Esophagus muscularis mucosa (tissue), 4 donors: ENCODE results near the gene BCAR1. TPM values are rescaled to one million over a fixed set of nuclear protein-coding genes. Genes with fewer than 3 reads are reported as not detected.

Source experiments
- DNase-seq: peaks from one replicate; pipeline ENCODE4 v3.0.0-alpha.2; 2017; ENCODE audit errors: extremely low spot score
- H3K27ac ChIP-seq, 4 donors: fragments of 200-600 bp; sonication (generic); replicated peaks in 1 of 4; 1 replicate in 3 of 4; 2 replicates in 1 of 4; pipeline ENCODE4 v1.5.1; 2016 to 2019; ENCODE audit warnings: mild to moderate bottlenecking in 1 of 4
- H3K27me3 ChIP-seq, 4 donors: fragments of 200-600 bp; sonication (generic); one replicate each; pipeline versions ENCODE4 v1.5.1 to v1.6.0; 2016 to 2019
- H3K36me3 ChIP-seq, 4 donors: fragments of 200-600 bp; sonication (generic); one replicate each; pipeline ENCODE4 v1.5.1; 2016 to 2019
- H3K4me1 ChIP-seq, 4 donors: fragments of 200-600 bp; sonication (generic); one replicate each; pipeline ENCODE4 v1.5.1; 2016 to 2019
- H3K4me3 ChIP-seq, 4 donors: fragments of 200-600 bp; sonication (generic); 1 replicate in 2 of 4; 2 replicates in 2 of 4; pipeline ENCODE4 v1.5.1; 2016 to 2019; ENCODE audit warnings: mild to moderate bottlenecking in 4 of 4, moderate library complexity in 1 of 4
- H3K9me3 ChIP-seq, 4 donors: fragments of 200-600 bp; sonication (generic); 1 replicate in 3 of 4; 2 replicates in 1 of 4; pipeline ENCODE4 v1.5.1; 2016 to 2019
- CTCF ChIP-seq, 3 experiments: fragments of 200-600 bp in 2 of 3; fragments of 450-650 bp in 1 of 3; sonication (generic) in 2 of 3; IDR thresholded peaks; one replicate each; pipeline ENCODE4 v1.5.1; 2017 to 2019; ENCODE audit warnings: antibody characterized with exemption in 3 of 3, mild to moderate bottlenecking in 2 of 3, moderate library complexity in 1 of 3
- EP300 ChIP-seq: sonication (generic); formaldehyde crosslinking; IDR thresholded peaks from one replicate; pipeline ENCODE4 v1.6.1; 2017; ENCODE audit warnings: antibody characterized with exemption
- POLR2A ChIP-seq: fragments of 450-650 bp; IDR thresholded peaks from one replicate; pipeline ENCODE4 v1.6.1; 2017; ENCODE audit warnings: antibody characterized with exemption, moderate library complexity, mild to moderate bottlenecking, low read depth
- POLR2AphosphoS5 ChIP-seq, 2 donors: sonication (generic); formaldehyde crosslinking; IDR thresholded peaks; one replicate each; pipeline ENCODE4 v1.6.1; 2017; ENCODE audit warnings: antibody characterized with exemption in 2 of 2
- WGBS: methylation state at CpG from one replicate; pipeline ENCODE4 v1.1.5; 2018; 5-methylcytosine and 5-hydroxymethylcytosine counted together
- intact Hi-C: fragments of 100-400 bp; cut with DNase I; formaldehyde crosslinking; loops from one replicate; pipeline ENCODE4 v1.15.1; 2023
- total RNA-seq, 4 donors: library from RNA; depleted of rRNA; stranded (reverse); fragments of >200 nt; gene quantifications; one replicate each; pipeline versions ENCODE4 v1.1.0 to v1.2.1, GENCODE V29; 2016

Gene BCAR1
- total RNA-seq, 4 donors from 2014 or later = 31.6 to 67.1 (median 54.8) TPM

DNA sequence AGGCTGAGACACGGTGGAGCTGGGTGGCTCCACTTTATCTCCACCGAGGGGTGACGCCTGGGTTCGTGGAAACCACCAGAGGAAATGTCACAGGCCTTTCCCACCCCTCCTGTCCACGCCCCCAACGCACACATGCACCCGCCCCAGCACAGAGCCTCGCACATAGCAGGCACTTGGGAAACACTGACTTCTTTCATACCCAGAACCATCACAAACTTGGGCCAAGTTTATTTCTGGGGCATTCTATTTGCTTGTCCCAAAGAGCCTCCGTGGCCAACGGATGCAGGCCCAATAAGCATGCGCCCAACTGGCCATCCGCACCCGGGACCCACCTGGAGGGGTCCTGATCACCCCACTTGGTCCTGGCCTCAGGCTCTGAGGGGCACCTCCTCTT is 3.3 kb downstream of the BCAR1 start:
- H3K27ac ChIP-seq = peak overlapping the region; percentile 88 to 95 (median 91)
- intact Hi-C loops = no loop called here
- TF ChIP-seq CTCF (IDR thresholded peaks at IDR 0.05) = no peak
- DNase-seq = no peak
- H3K36me3 ChIP-seq = peaks cover 0 to under 1% (median 0%) of the 10 kb centered on the region in 4 donors
- 71% methylated on average over 12 of the region's 13 CpGs for WGBS
- no peak overlapping the region for H3K4me3 ChIP-seq
- no peaks in the 10 kb centered on the region for H3K9me3 ChIP-seq
- no peaks in the 10 kb centered on the region for H3K27me3 ChIP-seq
- H3K4me1 ChIP-seq = peaks cover 90 to 99% (median 97%) of the 10 kb centered on the region in 4 donors

- H3K36me3 ChIP-seq = peaks cover 4 to 9% (median 7%) of the 10 kb centered on the region in 4 donors
- WGBS = 72% methylated on average over 5 of the region's 13 CpGs
- intact Hi-C loops = no loop called here
Measured at GRCh38 chr16:75247249-75247648, 4.2 kb downstream of the BCAR1 start.

DNA sequence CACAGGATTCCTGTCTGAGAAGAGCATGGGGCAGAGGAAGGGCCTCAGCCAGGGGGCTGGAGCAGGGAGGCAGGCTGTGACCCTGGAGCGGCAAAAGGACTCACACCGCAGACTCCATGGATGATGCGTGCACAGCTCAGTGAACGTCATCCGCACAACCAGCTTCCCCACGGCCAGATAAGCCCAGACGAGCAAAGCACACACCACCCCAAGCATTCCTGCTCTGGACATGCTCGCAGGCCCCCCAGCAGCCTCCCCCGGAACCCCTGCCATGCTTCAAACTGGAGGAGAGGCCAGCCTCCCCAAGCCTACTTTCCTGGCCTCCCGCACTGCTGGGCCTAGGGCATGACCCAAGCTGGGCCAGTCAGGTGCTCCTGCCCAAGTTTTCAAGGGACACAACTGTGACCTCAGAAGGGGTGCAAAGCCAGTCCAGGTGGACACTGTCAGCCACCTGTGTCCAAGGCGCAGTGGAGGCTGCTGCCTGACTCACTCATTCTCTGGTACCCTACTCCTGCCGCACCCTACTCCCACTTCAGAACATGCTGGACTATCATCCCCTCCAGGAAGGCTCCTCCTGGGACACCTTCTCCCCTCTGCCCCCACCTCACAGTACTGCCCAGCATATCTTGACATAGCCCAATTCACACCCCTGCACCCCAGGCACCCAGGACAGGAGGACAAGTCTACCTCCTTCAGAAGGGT is 4.8 kb downstream of the BCAR1 start:
- 94% methylated on average over 7 of the region's 12 CpGs for WGBS
- no peak overlapping the region for H3K4me3 ChIP-seq
- TF ChIP-seq EP300 = no peak
- no peak for TF ChIP-seq POLR2A
- TF ChIP-seq POLR2AphosphoS5 (IDR thresholded peaks at IDR 0.05) = no peak
- no peak for TF ChIP-seq CTCF (IDR thresholded peaks at IDR 0.05)
- H3K36me3 ChIP-seq = peaks cover 7 to 15% (median 13%) of the 10 kb centered on the region in 4 donors
- no peaks in the 10 kb centered on the region for H3K27me3 ChIP-seq
- intact Hi-C loops = no loop called here
- peaks cover 82 to 91% (median 86%) of the 10 kb centered on the region in 4 donors for H3K4me1 ChIP-seq
- H3K27ac ChIP-seq = peak overlapping the region; percentile 88 to 95 (median 91)
- no peak for DNase-seq
- H3K9me3 ChIP-seq = no peaks in the 10 kb centered on the region

More at GRCh38 chr16:75247249-75247648, 4.2 kb downstream of the BCAR1 start:
- Histone ChIP-seq H3K27me3 (no peaks in the 10 kb centered on the region), H3K9me3 (no peaks in the 10 kb centered on the region), H3K27ac (peak overlapping the region; percentile 88 to 95 (median 91)), H3K4me3 (no peak overlapping the region), H3K4me1 (peaks cover 84 to 97% (median 90%) of the 10 kb centered on the region in 4 donors)
- DNase-seq = no peak
- no peak for TF ChIP-seq EP300
- TF ChIP-seq POLR2AphosphoS5 (IDR thresholded peaks at IDR 0.05) = no peak
- no peak for TF ChIP-seq POLR2A
- TF ChIP-seq CTCF (IDR thresholded peaks at IDR 0.05) = no peak

DNA sequence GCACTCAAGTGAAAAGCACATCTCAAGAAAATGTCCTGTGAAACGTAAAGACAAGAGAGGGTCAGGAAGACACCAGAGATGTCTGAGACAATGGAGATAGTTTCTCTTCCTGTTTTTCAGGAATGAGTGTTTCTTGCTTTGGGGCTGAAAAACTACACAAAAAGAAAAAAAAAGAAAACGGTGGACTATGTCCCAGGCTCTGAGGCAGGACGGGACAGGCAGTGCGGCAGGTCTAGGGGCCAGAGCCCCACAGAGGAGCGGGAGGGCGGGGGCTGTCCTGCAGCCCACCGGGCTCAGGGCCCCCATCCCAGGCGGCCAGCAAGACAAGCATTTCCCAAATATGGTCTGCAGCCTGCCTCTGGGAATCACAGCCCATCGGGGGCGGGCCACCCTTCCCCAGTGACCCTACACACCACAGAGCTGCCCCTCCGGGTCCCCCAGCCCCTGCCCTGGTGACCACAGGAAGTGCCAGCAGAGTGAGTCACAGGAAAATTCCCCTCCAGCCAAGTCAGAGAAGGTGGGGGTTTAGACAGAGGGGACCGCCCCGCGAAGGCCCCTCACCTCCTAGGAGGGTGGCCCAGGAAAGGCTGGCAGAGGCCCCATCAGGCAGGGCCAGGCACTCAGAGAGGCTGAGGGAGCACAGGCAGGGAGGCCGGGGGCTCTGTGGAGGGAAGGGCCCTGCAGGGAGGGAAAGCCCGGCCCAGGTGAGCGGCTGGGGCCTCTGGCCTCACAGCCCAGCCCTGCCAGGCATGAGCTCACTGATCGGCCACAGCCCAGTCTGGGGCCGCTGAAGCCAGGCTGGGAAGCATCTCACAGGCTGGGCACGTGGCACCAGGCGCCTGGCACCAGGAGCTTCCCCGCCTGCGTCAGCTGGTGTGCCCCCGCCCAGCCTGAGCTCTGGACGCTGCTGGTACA is 6.3 kb downstream of the BCAR1 start:
- Histone ChIP-seq H3K36me3 (peaks cover 7 to 30% (median 26%) of the 10 kb centered on the region in 4 donors), H3K9me3 (no peaks in the 10 kb centered on the region), H3K27me3 (no peaks in the 10 kb centered on the region), H3K4me3 (peak overlapping the region; percentile 6 to 16 (median 10)), H3K27ac (peak overlapping the region; percentile 88 to 95 (median 91)), H3K4me1 (peaks cover 75 to 90% (median 83%) of the 10 kb centered on the region in 4 donors)
- WGBS = 29% methylated on average over 18 of the region's 25 CpGs
- DNase-seq = no peak
- intact Hi-C loops = no loop called here
- TF ChIP-seq POLR2AphosphoS5 (IDR thresholded peaks at IDR 0.05) (peak; percentile 77 to 90), POLR2A (no peak)

DNA sequence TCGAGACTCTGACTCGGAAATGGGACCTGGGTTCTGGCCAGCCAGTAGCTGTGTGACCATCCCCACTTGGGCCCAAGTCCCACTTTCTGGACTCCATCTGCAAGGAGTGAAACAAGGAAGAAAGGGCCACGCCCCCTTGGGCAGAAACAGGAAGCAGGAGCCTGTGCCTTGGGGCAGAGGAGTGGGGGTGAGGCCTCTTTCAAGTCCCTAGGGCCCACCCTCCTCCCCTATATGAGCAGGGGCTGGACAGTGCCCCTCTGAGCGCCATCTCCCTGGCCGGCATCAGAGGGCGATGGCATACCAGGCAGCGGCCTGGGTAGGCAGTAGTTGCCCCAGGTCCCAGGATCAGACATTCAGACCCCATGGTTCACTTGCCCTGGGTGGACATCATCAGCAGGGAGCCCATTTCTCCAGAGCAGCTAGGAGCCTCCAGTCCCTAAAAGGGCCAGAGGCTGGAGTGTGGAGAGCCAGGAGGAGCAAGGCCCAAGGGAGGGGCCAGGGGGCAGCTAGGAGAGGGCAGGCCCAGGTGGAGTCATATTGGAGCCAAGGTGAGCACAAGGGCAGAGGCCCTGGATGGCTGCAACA is 7.1 kb downstream of the BCAR1 start:
- H3K27ac ChIP-seq = peak overlapping the region; percentile 88 to 95 (median 91)
- no peak overlapping the region for H3K4me3 ChIP-seq
- no peak for DNase-seq
- intact Hi-C loops = no loop called here
- TF ChIP-seq POLR2A (no peak), POLR2AphosphoS5 (IDR thresholded peaks at IDR 0.05) (no peak), EP300 (no peak), CTCF (IDR thresholded peaks at IDR 0.05) (no peak)
- WGBS = 18% methylated on average over 3 of the region's 7 CpGs
- H3K4me1 ChIP-seq = peaks cover 75 to 90% (median 83%) of the 10 kb centered on the region in 4 donors
- H3K27me3 ChIP-seq = no peaks in the 10 kb centered on the region
- peaks cover 7 to 36% (median 26%) of the 10 kb centered on the region in 4 donors for H3K36me3 ChIP-seq
- no peaks in the 10 kb centered on the region for H3K9me3 ChIP-seq
